LNCAP (cell line): ENCODE measurements around the gene TRIM43B.
"Not testable (repeated sequence)": the region's sequence is repeated elsewhere in the genome, so short reads cannot be mapped to it uniquely, and the experiment has no call there.

Experiments used
- CTCF ChIP-seq: fragments of 450-650 bp; IDR thresholded peaks from 2 replicates; pipeline ENCODE4 v1.5.1; 2017; ENCODE audit warnings: mild to moderate bottlenecking

Gene TRIM43B

GRCh38 chr2:95484654-95485053, at the start of gene TRIM43B:
Gene TRIM43B, minus strand, starts transcription at chr2:95484754. Its CDS starts 2,040 bp downstream, at chr2:95482714.
- TF ChIP-seq CTCF: not testable (repeated sequence)

- no peak for TF ChIP-seq CTCF
These were observed 46.8 kb upstream of the TRIM43B start for GRCh38 chr2:95531254-95531771.

- TF ChIP-seq CTCF: no peak
These were observed 46.2 kb upstream of the TRIM43B start for GRCh38 chr2:95530734-95531133.

GRCh38 chr2:95526360-95527341, 42.1 kb upstream of the TRIM43B start:
- TF ChIP-seq CTCF: no peak

GRCh38 chr2:95525294-95526035, 40.9 kb upstream of the TRIM43B start:
- no peak for TF ChIP-seq CTCF

GRCh38 chr2:95524195-95524594, 39.6 kb upstream of the TRIM43B start:
- no peak for TF ChIP-seq CTCF

- TF ChIP-seq CTCF: no peak
These were observed 30.2 kb upstream of the TRIM43B start for GRCh38 chr2:95514718-95515117.
